Bone marrow (tissue), 2 donors: Measurements from ENCODE around the gene TRAM2.

Experiments used
- DNase-seq, 2 donors: peaks; one replicate each; lab custom pipeline; 2025; lab: John Stamatoyannopoulos, UW

TRAM2 gene

GRCh38 chr6:52547647-52548352, 29.1 kb downstream of the TRAM2 start:
- no peak for DNase-seq

- DNase-seq = no peak
Measured at GRCh38 chr6:52546678-52547077, 30.2 kb downstream of the TRAM2 start.

GRCh38 chr6:52546192-52546591, 30.7 kb downstream of the TRAM2 start:
- DNase-seq = no peak

GRCh38 chr6:52545406-52546119, 31.3 kb downstream of the TRAM2 start:
- no peak for DNase-seq

- no peak for DNase-seq
Measured at GRCh38 chr6:52544602-52545405, 32.1 kb downstream of the TRAM2 start.

- no peak for DNase-seq
Measured at GRCh38 chr6:52543729-52544601, 32.9 kb downstream of the TRAM2 start.

- DNase-seq = no peak
Measured at GRCh38 chr6:52543262-52543661, 33.6 kb downstream of the TRAM2 start.

- DNase-seq = no peak
Measured at GRCh38 chr6:52541135-52541534, 35.7 kb downstream of the TRAM2 start.

- no peak for DNase-seq
Measured at GRCh38 chr6:52540286-52540902, 36.5 kb downstream of the TRAM2 start.

GRCh38 chr6:52539607-52540006, 37.3 kb downstream of the TRAM2 start:
- no peak for DNase-seq

GRCh38 chr6:52538901-52539354, 37.9 kb downstream of the TRAM2 start:
- DNase-seq = no peak

GRCh38 chr6:52538252-52538900, 38.5 kb downstream of the TRAM2 start:
- no peak for DNase-seq

GRCh38 chr6:52537001-52537753, 39.7 kb downstream of the TRAM2 start:
- peak in 1 of 2 donors; percentile 8 for DNase-seq

GRCh38 chr6:52536424-52536916, 40.4 kb downstream of the TRAM2 start:
- DNase-seq = no peak

- no peak for DNase-seq
Measured at GRCh38 chr6:52535711-52536423, 41.0 kb downstream of the TRAM2 start.

- DNase-seq = no peak
Measured at GRCh38 chr6:52534966-52535390, 41.9 kb downstream of the TRAM2 start.

- no peak for DNase-seq
Measured at GRCh38 chr6:52534363-52534762, 42.5 kb downstream of the TRAM2 start.

- no peak for DNase-seq
Measured at GRCh38 chr6:52533491-52533890, 43.4 kb downstream of the TRAM2 start.

- DNase-seq = no peak
Measured at GRCh38 chr6:52532457-52532856, 44.4 kb downstream of the TRAM2 start.
